Measurements from ENCODE around the gene KCNK16. TPM values are rescaled to one million over a fixed set of nuclear protein-coding genes. Genes with fewer than 3 reads are reported as not detected.

The KCNK16 gene
- total RNA-seq, 1 donor = not detected

DNA sequence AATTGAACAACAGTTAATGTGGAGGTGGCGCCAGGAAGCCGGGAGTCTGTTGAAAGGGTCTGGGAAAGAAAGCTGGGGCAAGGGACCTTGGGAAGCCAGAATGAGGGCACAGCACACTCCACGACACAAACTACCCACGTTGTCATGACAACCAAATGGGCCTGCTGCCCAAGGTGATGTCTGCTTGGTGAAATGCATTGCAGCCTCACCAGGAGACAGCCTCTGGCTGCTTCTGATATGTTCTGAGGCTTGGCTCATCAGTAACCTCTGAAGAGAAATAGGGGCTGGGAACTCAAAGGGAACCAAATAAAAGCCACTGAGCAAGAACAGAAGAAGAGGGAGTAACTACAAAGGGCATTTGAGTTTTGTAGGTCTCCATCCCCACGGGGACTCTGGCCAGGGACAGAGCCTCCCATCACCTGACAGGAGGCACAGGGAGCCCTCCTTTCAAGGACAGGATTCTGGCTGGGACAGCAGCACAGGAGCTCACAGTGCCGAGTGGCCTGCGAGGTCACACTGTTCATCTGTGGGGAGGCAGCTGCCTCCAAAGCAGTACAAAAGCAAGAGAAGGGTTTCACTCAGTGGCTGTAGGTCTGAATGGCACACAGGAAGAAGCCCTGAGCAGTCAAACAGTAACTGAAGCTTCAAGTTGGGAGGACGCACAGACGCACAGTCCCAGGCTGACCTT, 44.6 kb upstream of the KCNK16 start:
- H3K4me3 ChIP-seq (ENCODE audit: insufficient read depth, low read length) = no peak overlapping the region
- no peaks in the 10 kb centered on the region for H3K36me3 ChIP-seq (ENCODE audit: insufficient read depth, low read length)
- TF ChIP-seq, protein P1, sequence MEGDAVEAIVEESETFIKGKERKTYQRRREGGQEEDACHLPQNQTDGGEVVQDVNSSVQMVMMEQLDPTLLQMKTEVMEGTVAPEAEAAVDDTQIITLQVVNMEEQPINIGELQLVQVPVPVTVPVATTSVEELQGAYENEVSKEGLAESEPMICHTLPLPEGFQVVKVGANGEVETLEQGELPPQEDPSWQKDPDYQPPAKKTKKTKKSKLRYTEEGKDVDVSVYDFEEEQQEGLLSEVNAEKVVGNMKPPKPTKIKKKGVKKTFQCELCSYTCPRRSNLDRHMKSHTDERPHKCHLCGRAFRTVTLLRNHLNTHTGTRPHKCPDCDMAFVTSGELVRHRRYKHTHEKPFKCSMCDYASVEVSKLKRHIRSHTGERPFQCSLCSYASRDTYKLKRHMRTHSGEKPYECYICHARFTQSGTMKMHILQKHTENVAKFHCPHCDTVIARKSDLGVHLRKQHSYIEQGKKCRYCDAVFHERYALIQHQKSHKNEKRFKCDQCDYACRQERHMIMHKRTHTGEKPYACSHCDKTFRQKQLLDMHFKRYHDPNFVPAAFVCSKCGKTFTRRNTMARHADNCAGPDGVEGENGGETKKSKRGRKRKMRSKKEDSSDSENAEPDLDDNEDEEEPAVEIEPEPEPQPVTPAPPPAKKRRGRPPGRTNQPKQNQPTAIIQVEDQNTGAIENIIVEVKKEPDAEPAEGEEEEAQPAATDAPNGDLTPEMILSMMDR (IDR thresholded peaks at IDR 0.05; ENCODE audit: extremely low read depth, low read depth, low read length) = no peak
- DNase-seq (ENCODE audit: insufficient read length, low spot score, missing footprints) = no peak
- peaks cover 3% of the 10 kb centered on the region for H3K27me3 ChIP-seq (ENCODE audit: insufficient read depth, low read length)
- H4K20me1 ChIP-seq (ENCODE audit: insufficient read depth, low read length) = no peaks in the 10 kb centered on the region
- H2AFZ ChIP-seq (ENCODE audit: low read length) = no peak overlapping the region
- H3K79me2 ChIP-seq (ENCODE audit: insufficient read depth, low read length) = no peaks in the 10 kb centered on the region
- peaks cover 3% of the 10 kb centered on the region for H3K4me1 ChIP-seq (ENCODE audit: insufficient read depth, low read length)
- no peaks in the 10 kb centered on the region for H3K9me3 ChIP-seq (ENCODE audit: low read depth, low read length)
- H3K27ac ChIP-seq (ENCODE audit: low read depth, low read length) = no peak overlapping the region
- H3K4me2 ChIP-seq (ENCODE audit: insufficient read depth, low read length) = no peak overlapping the region

DNA sequence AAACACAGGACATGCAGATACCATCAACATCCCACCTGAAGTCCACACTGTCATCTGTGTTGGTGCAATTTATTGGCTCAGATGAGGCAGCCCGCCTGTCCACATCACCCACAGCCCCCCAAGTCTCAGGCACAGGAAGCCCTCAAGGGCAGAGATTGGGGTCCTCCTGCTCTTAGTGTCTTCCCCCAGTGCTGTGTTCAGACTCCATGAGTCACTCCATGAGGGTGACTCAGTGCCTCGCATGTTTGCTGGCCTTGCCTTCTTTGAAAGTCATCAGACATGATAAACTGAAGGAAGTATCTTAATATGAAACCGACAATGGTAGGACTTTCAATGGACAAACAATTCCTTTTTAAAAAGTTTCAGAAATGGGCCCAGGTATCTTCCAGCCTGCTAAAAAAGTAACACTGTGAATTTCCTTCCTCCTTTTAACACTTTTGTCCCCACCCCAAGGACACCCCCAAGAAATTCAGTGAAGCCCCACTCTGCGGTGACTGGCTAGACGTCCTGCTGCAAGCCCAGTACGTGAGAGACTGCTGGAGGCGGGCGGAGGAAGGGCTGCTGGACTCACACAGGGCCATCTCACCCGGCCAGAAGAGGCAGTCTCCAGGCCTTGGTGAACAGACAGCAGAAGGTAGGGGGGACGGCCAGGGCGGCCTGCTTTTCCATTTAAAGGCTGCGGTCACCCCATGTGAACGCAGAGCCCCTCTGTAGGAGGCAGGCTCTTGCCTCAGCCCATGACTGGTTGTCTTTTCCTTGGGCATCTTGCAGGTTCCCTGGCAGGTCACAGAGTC, 43.0 kb upstream of the KCNK16 start:
- H3K27me3 ChIP-seq (ENCODE audit: insufficient read depth, low read length) = no peaks in the 10 kb centered on the region
- no peaks in the 10 kb centered on the region for H4K20me1 ChIP-seq (ENCODE audit: insufficient read depth, low read length)
- no peak overlapping the region for H3K27ac ChIP-seq (ENCODE audit: low read depth, low read length)
- peak; percentile 90 for DNase-seq (ENCODE audit: insufficient read length, low spot score, missing footprints)
- no peaks in the 10 kb centered on the region for H3K36me3 ChIP-seq (ENCODE audit: insufficient read depth, low read length)
- peaks cover 3% of the 10 kb centered on the region for H3K4me1 ChIP-seq (ENCODE audit: insufficient read depth, low read length)
- no peaks in the 10 kb centered on the region for H3K79me2 ChIP-seq (ENCODE audit: insufficient read depth, low read length)
- TF ChIP-seq, protein P1 (IDR thresholded peaks at IDR 0.05; ENCODE audit: extremely low read depth, low read depth, low read length) = no peak
- H3K9me3 ChIP-seq (ENCODE audit: low read depth, low read length) = no peaks in the 10 kb centered on the region
- H3K4me2 ChIP-seq (ENCODE audit: insufficient read depth, low read length) = no peak overlapping the region
- no peak overlapping the region for H2AFZ ChIP-seq (ENCODE audit: low read length)
- no peak overlapping the region for H3K4me3 ChIP-seq (ENCODE audit: insufficient read depth, low read length)

DNA sequence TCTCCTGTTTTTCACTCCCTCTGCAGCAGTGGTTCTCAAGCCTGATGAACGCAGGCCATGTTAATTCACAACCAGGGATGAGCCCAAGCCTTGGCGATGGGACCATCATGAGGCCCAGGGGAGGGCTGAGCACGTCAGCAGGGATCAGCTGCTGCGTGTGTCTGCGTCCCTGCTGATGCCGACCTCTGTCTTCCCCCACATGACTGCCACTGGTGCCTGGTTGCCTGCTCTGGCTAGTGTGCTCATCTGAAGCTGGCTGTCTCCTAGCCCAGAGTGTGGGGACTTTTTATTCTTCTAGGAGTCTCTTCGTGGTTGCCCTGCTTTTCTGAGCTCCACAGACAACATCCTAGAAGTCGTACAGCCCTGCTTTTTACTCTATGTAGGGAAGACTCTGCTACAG, 40.8 kb upstream of the KCNK16 start:
- Histone ChIP-seq H3K36me3 (ENCODE audit: insufficient read depth, low read length) (no peaks in the 10 kb centered on the region), H4K20me1 (ENCODE audit: insufficient read depth, low read length) (no peaks in the 10 kb centered on the region)

More for the DNA sequence above, 40.8 kb upstream of the KCNK16 start:
- Histone ChIP-seq H3K27me3 (ENCODE audit: insufficient read depth, low read length) (no peaks in the 10 kb centered on the region), H2AFZ (ENCODE audit: low read length) (no peak overlapping the region), H3K9me3 (ENCODE audit: low read depth, low read length) (no peaks in the 10 kb centered on the region), H3K79me2 (ENCODE audit: insufficient read depth, low read length) (no peaks in the 10 kb centered on the region), H3K4me3 (ENCODE audit: insufficient read depth, low read length) (no peak overlapping the region), H3K27ac (ENCODE audit: low read depth, low read length) (no peak overlapping the region), H3K4me1 (ENCODE audit: insufficient read depth, low read length) (peaks cover 3% of the 10 kb centered on the region), H3K4me2 (ENCODE audit: insufficient read depth, low read length) (no peak overlapping the region)
- no peak for DNase-seq (ENCODE audit: insufficient read length, low spot score, missing footprints)
- TF ChIP-seq, protein P1 (IDR thresholded peaks at IDR 0.05; ENCODE audit: extremely low read depth, low read depth, low read length) = no peak

Measured in osteoblast (primary cell).